Left cardiac atrium (tissue), 4 donors: Measurements from ENCODE around the gene LOXHD1. TPM values are rescaled to one million over a fixed set of nuclear protein-coding genes. Genes with fewer than 3 reads are reported as not detected.

Experiments
- ATAC-seq, 2 donors: fragments of 200-7000 bp; cut with Tn5 transposase; one replicate each; pipeline ENCODE4 v1.9.1; 2020; ENCODE audit warnings: mild to moderate bottlenecking in 2 of 2, moderate library complexity in 2 of 2
- DNase-seq: peaks from one replicate; pipeline ENCODE4 v3.0.0-alpha.2; 2020
- intact Hi-C, 2 donors: fragments of 100-400 bp; cut with DNase I; formaldehyde crosslinking; loops; one replicate each; pipeline versions ENCODE4 v1.14.1 to v1.15.1; 2022 to 2023
- total RNA-seq, 2 donors: library from RNA; stranded (reverse); fragmentation: NEBNext Ultra II Directional; extraction: Animal tissue kit (Norgen Biotek cat#: 25700); gene quantifications; one replicate each; pipeline ENCODE4 v1.2.1, GENCODE V29; 2021
- donor health status: DM: no; HTN: yes; CAD: no.
- donor health status: DM: no; HTN: yes; CAD: no; lungs with severe emphysema.
- donor health status: DM: yes; HTN: yes; CAD: no.
- donor health status: Dilated cardiomyopathy.

Gene LOXHD1
- total RNA-seq, 2 donors from 2014 or later: 0.24 to 0.59 TPM

- DNase-seq (no peak), ATAC-seq (no peak)
- intact Hi-C loops: no loop called here
These were observed 19.3 kb upstream of the LOXHD1 start for GRCh38 chr18:46676182-46676835.

- DNase-seq (no peak), ATAC-seq (no peak)
- intact Hi-C loops: no loop called here
These were observed 18.1 kb upstream of the LOXHD1 start for GRCh38 chr18:46675112-46675511.

- intact Hi-C loops: no loop called here
- DNase-seq (no peak), ATAC-seq (no peak)
These were observed 15.3 kb upstream of the LOXHD1 start for GRCh38 chr18:46672062-46672970.

- DNase-seq (no peak), ATAC-seq (no peak)
- intact Hi-C loops: no loop called here
These were observed 11.7 kb upstream of the LOXHD1 start for GRCh38 chr18:46668694-46669093.

GRCh38 chr18:46668135-46668534 is 11.1 kb upstream of the LOXHD1 start:
- DNase-seq (no peak), ATAC-seq (no peak)
- intact Hi-C loops: no loop called here

GRCh38 chr18:46663539-46663938 is 6.5 kb upstream of the LOXHD1 start:
- DNase-seq (no peak), ATAC-seq (no peak)
- intact Hi-C loops: no loop called here

GRCh38 chr18:46660957-46661749 is 4.1 kb upstream of the LOXHD1 start:
- no peak for DNase-seq
- intact Hi-C loops: no loop called here
- ATAC-seq: peak; percentile 38 to 53

GRCh38 chr18:46659484-46659883 is 2.5 kb upstream of the LOXHD1 start:
- ATAC-seq (no peak), DNase-seq (no peak)
- intact Hi-C loops: loop anchor here (2.0 to 5.0 kb wide), 6 partner anchors 102 to 512 kb away; no protein-coding TSS in a partner anchor

GRCh38 chr18:46656326-46657114 is 500 bp downstream of the LOXHD1 start:
- ATAC-seq (no peak), DNase-seq (no peak)
- intact Hi-C loops: loop anchor here (5.0 kb wide), 3 partner anchors 99 to 509 kb away; no protein-coding TSS in a partner anchor

- DNase-seq (no peak), ATAC-seq (no peak)
- intact Hi-C loops: no loop called here
These were observed 4.6 kb downstream of the LOXHD1 start for GRCh38 chr18:46652372-46652771.

- no peak for DNase-seq
- ATAC-seq: no peak
- intact Hi-C loops: no loop called here
These were observed 6.3 kb downstream of the LOXHD1 start for GRCh38 chr18:46650681-46651080.

GRCh38 chr18:46649071-46649862 is 7.8 kb downstream of the LOXHD1 start:
- intact Hi-C loops: loop anchor here in 1 of 2 donors (10.0 kb wide), 1 partner anchor 364 kb away; no protein-coding TSS in a partner anchor
- ATAC-seq (no peak), DNase-seq (no peak)

- DNase-seq: no peak
- intact Hi-C loops: loop anchor here in 1 of 2 donors (10.0 kb wide), 1 partner anchor 362 kb away; no protein-coding TSS in a partner anchor
- ATAC-seq: no peak
These were observed 10.6 kb downstream of the LOXHD1 start for GRCh38 chr18:46646468-46646867.

- intact Hi-C loops: loop anchor here in 1 of 2 donors (10.0 kb wide), 1 partner anchor 358 kb away; no protein-coding TSS in a partner anchor
- ATAC-seq: no peak
- no peak for DNase-seq
These were observed 14.5 kb downstream of the LOXHD1 start for GRCh38 chr18:46642561-46642960.

GRCh38 chr18:46641917-46642316 is 15.1 kb downstream of the LOXHD1 start:
- intact Hi-C loops: loop anchor here in 1 of 2 donors (10.0 kb wide), 1 partner anchor 357 kb away; no protein-coding TSS in a partner anchor
- peak; percentile 47 to 76 for ATAC-seq
- DNase-seq: no peak

- DNase-seq: no peak
- intact Hi-C loops: no loop called here
- no peak for ATAC-seq
These were observed 17.6 kb downstream of the LOXHD1 start for GRCh38 chr18:46639386-46639785.

- intact Hi-C loops: no loop called here
- no peak for ATAC-seq
- DNase-seq: no peak
These were observed 20.9 kb downstream of the LOXHD1 start for GRCh38 chr18:46636040-46636630.
